GM12878 (cell line): ENCODE data around the gene FRZB. TPM values are rescaled to one million over a fixed set of nuclear protein-coding genes. Genes with fewer than 3 reads are reported as not detected.

Experiments used
- ATAC-seq: fragments of 200-7000 bp; cut with Tn5 transposase; 3 replicates; pipeline ENCODE4 v1.9.1; 2020; ENCODE audit warnings: mild to moderate bottlenecking, moderate library complexity
- BruUV-seq: library from RNA; stranded (reverse); fragments of 400-500 nt; replicated peaks from 2 replicates; lab custom pipeline; 2021; lab: Mats Ljungman, UMichigan
- CTCF ChIA-PET: fragments of 300-600 bp; sonication (Branson Sonifier 250); formaldehyde crosslinking; extraction: SDS; loops from one replicate; lab custom pipeline; 2021; ENCODE audit warnings: inconsistent platforms; lab: Yijun Ruan, JAX
- POLR2A ChIA-PET: fragments of 350-600 bp; formaldehyde crosslinking; extraction: SDS; loops from one replicate; lab custom pipeline; 2021; ENCODE audit warnings: inconsistent platforms; lab: Charles Lee
- RAD21 ChIA-PET: fragments of 300-600 bp; sonication (Branson Sonifier 250); formaldehyde crosslinking; loops from one replicate; lab custom pipeline; 2023; ENCODE audit warnings: antibody characterized with exemption; ENCODE audit not compliant: unreplicated experiment; lab: Charles Lee
- SMC1A ChIA-PET: fragments of 300-600 bp; sonication (Branson Sonifier 250); formaldehyde crosslinking; loops from one replicate; lab custom pipeline; 2023; ENCODE audit not compliant: unreplicated experiment, uncharacterized antibody; lab: Charles Lee
- DNase-seq: peaks from one replicate; pipeline ENCODE4 v3.0.0-alpha.2; 2011; ENCODE audit warnings: low read depth, low spot score
- FAIRE-seq: peaks from 3 replicates; lab custom pipeline; 2011; peaks lifted over from hg19 to GRCh38; lab: Jason Lieb, UNC
- H2AFZ ChIP-seq: 2 replicates; pipeline ENCODE4 v1.6.0; 2011; ENCODE audit warnings: low read depth, low read length, control low read depth; ENCODE audit not compliant: control insufficient read depth
- H3K27ac ChIP-seq: 2 replicates; pipeline ENCODE4 v1.5.1; 2011; ENCODE audit warnings: control low read depth; ENCODE audit not compliant: control insufficient read depth, insufficient read depth
- H3K27me3 ChIP-seq, 2 experiments: replicated peaks in 1 of 2; 2 replicates each; pipeline versions ENCODE4 v1.6.0 to v1.6.1; 2011; ENCODE audit warnings: low read length in 1 of 2; ENCODE audit not compliant: control insufficient read depth in 2 of 2, insufficient read depth in 2 of 2
- H3K36me3 ChIP-seq, 2 experiments: 2 replicates each; pipeline ENCODE4 v1.5.1; 2011; ENCODE audit warnings: low read length in 1 of 2; ENCODE audit not compliant: control insufficient read depth in 2 of 2, insufficient read depth in 2 of 2
- H3K4me1 ChIP-seq: 2 replicates; pipeline ENCODE4 v1.6.1; 2011; ENCODE audit warnings: mild to moderate bottlenecking, low read length, moderate library complexity, mixed read lengths; ENCODE audit not compliant: control insufficient read depth, insufficient read depth
- H3K4me2 ChIP-seq: 2 replicates; pipeline ENCODE4 v1.6.0; 2011; ENCODE audit warnings: control low read depth; ENCODE audit not compliant: control insufficient read depth, insufficient read depth
- H3K4me3 ChIP-seq: fragments of 200-600 bp; sonication (generic); 2 replicates; pipeline ENCODE4 v1.5.1; 2016
- H3K79me2 ChIP-seq: 2 replicates; pipeline ENCODE4 v1.6.0; 2011; ENCODE audit warnings: low read length; ENCODE audit not compliant: control insufficient read depth, insufficient read depth
- H3K9ac ChIP-seq: 2 replicates; pipeline ENCODE4 v1.8.0; 2011; ENCODE audit warnings: low read length, control low read depth, mixed read lengths; ENCODE audit not compliant: control insufficient read depth, insufficient read depth
- H3K9me3 ChIP-seq: replicated peaks from 3 replicates; pipeline ENCODE4 v1.5.1; 2011; ENCODE audit warnings: mild to moderate bottlenecking, low read length; ENCODE audit not compliant: control insufficient read depth, insufficient read depth
- H4K20me1 ChIP-seq: 2 replicates; pipeline ENCODE4 v1.6.0; 2011; ENCODE audit not compliant: control insufficient read depth, insufficient read depth
- CUX1 ChIP-seq: IDR thresholded peaks from 2 replicates; pipeline ENCODE4 v1.6.1; 2012; ENCODE audit warnings: improper control_type of control experiment, low read depth, low read length; ENCODE audit not compliant: insufficient replicate concordance
- DPF2 ChIP-seq: fragments of 450-650 bp; IDR thresholded peaks from 2 replicates; pipeline ENCODE4 v1.6.1; 2017; ENCODE audit warnings: mild to moderate bottlenecking
- EP300 ChIP-seq, 2 experiments: fragments of 150-350 bp in 1 of 2; IDR thresholded peaks; 2 replicates each; pipeline ENCODE4 v1.6.1; 2011 to 2012; ENCODE audit warnings: low read depth in 2 of 2, low read length in 2 of 2, borderline replicate concordance in 1 of 2, improper control_type of control experiment in 1 of 2, inconsistent platforms in 1 of 2; ENCODE audit not compliant: control insufficient read depth in 1 of 2
- HSF1 ChIP-seq: fragments of 150-350 bp; IDR thresholded peaks from 2 replicates; pipeline ENCODE4 v1.6.1; 2014; ENCODE audit warnings: mild to moderate bottlenecking, low read depth, low read length
- IKZF2 ChIP-seq, 2 experiments: fragments of 450-650 bp; IDR thresholded peaks; 2 replicates each; pipeline ENCODE4 v1.6.1; 2017; ENCODE audit warnings: mild to moderate bottlenecking in 2 of 2, moderate library complexity in 2 of 2
- POU2F2 ChIP-seq: IDR thresholded peaks from 3 replicates; pipeline ENCODE4 v1.6.1; 2011; ENCODE audit warnings: low read depth, mild to moderate bottlenecking, low read length, borderline replicate concordance
- SRF ChIP-seq, 2 experiments: IDR thresholded peaks; 2 replicates each; pipeline ENCODE4 v1.6.1; 2011; ENCODE audit warnings: low read depth in 2 of 2, low read length in 2 of 2, mild to moderate bottlenecking in 1 of 2, moderate library complexity in 1 of 2
- SUPT20H ChIP-seq: IDR thresholded peaks from 2 replicates; pipeline ENCODE4 v1.6.1; 2011; ENCODE audit warnings: low read depth, mild to moderate bottlenecking, low read length, moderate library complexity, borderline replicate concordance; ENCODE audit not compliant: control insufficient read depth
- TARDBP ChIP-seq: IDR thresholded peaks from 2 replicates; pipeline ENCODE4 v1.6.1; 2016; ENCODE audit warnings: borderline replicate concordance
- WGBS: methylation state at CpG from one replicate; pipeline ENCODE4 v1.1.6; 2016; ENCODE audit warnings: low lambda C conversion rate; ENCODE audit not compliant: insufficient replicate concordance, insufficient coverage; ENCODE audit errors: missing lambda C conversion rate; 5-methylcytosine and 5-hydroxymethylcytosine counted together
- in situ Hi-C: fragments of 300-500 bp; cut with MboI; formaldehyde crosslinking; loops from 9 replicates; pipeline ENCODE4 v1.14.3; 2018; ENCODE audit warnings: mixed read lengths
- intact Hi-C: fragments of 100-400 bp; cut with micrococcal nuclease; formaldehyde crosslinking; loops from one replicate; pipeline ENCODE4 v1.14.2; 2022; ENCODE audit not compliant: unreplicated experiment
- polyA plus RNA-seq, 11 experiments: library from polyadenylated mRNA; depleted of rRNA in 4 of 11; unstranded in 6 of 11; stranded (reverse) in 5 of 11; fragments of >200 nt; fragmentation: Nextera tagmentation in 4 of 11; fragmentation: Illumina TruSeq in 1 of 11; extraction: Ambion mirVana in 4 of 11; extraction: Trizol in 1 of 11; gene quantifications; 1 replicate in 1 of 11; 2 replicates in 10 of 11; pipeline versions ENCODE4 v1.2.1 to v1.2.3, GENCODE V29; 2011 to 2016; ENCODE audit warnings: inconsistent platforms in 2 of 11, missing spikeins in 2 of 11, low read depth in 1 of 11
- total RNA-seq, 4 experiments: library from RNA; depleted of rRNA in 3 of 4; stranded (reverse); fragments of >200 nt in 3 of 4; fragmentation: Illumina TruSeq in 1 of 4; extraction: Trizol in 1 of 4; gene quantifications; 2 replicates each; pipeline versions ENCODE4 v1.2.1 to v1.2.3, GENCODE V29; 2013 to 2021

FRZB gene
- total and polyA plus RNA-seq, 10 of the 15 experiments (the other 5 are each of a cell fraction or from before 2014, with no cell fraction given): 0.03 TPM; not detected in 9

DNA sequence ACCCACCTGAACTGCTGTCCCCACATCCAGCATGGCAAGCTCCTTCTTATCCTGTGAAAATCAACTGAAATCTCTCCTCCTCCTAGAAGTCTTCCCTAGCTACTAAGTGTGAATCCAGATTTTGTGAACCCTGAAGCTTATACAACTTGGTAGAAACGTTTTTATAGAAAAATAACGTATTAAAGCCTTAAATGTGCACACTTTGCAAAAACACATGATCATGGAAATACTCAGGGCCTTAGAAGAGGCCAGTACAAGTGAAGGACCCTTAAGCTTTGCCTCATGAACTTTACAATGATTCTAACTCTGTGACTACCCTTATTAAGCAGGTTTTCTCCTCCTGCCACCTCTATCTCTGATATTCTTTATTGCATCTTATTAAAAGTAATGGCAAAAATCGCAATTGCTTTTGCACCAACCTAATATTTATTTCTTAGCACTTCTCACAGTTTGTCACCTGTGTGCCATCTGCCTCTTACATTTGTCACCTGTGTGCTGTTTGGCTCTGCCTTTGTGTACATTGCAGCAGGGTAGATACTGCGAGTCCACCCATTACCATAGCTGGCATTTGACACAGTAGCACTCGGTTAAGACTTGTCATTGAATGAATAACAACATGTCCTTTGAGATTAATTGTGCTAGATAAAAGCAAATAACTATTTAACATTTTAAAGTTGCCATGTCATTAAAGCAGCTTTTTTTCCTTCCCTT lies 42.2 kb downstream of the FRZB start:
- no peak overlapping the region for H3K4me2 ChIP-seq
- 17% methylated on average over 5 of the region's 5 CpGs for WGBS
- FAIRE-seq: no peak
- no peak for DNase-seq
- CTCF ChIA-PET: interaction anchor here (0.6 to 1.3 kb wide), 2 partner anchors 156 to 279 kb away, joined by 3 to 4 read pairs; no protein-coding TSS in a partner anchor
- no peaks in the 10 kb centered on the region for H3K36me3 ChIP-seq
- no peak overlapping the region for H3K27ac ChIP-seq
- RAD21 ChIA-PET: no interaction called here
- no peak overlapping the region for H2AFZ ChIP-seq
- SMC1A ChIA-PET: no interaction called here
- no peaks in the 10 kb centered on the region for H3K4me1 ChIP-seq
- H3K9me3 ChIP-seq: no peaks in the 10 kb centered on the region
- no peak overlapping the region for H3K4me3 ChIP-seq
- 0 out of 4 replicates have a peak, but pooled peaks cover 0 to 2% of the 10 kb centered on the region in 2 experiments for H3K27me3 ChIP-seq
- no peaks in the 10 kb centered on the region for H4K20me1 ChIP-seq
- POLR2A ChIA-PET: no interaction called here
- BruUV-seq: no TSS peak
- no peak for ATAC-seq
- intact Hi-C loops (no loop called here), in situ Hi-C loops (no loop called here)
- no peak overlapping the region for H3K9ac ChIP-seq
- no peaks in the 10 kb centered on the region for H3K79me2 ChIP-seq
- TF ChIP-seq SRF (IDR thresholded peaks at IDR 0.05; ENCODE audit: low read depth in 2 of 2, low read length in 2 of 2) (no peak), IKZF2 (IDR thresholded peaks at IDR 0.05) (no peak), TARDBP (no peak), DPF2 (no peak)

DNA sequence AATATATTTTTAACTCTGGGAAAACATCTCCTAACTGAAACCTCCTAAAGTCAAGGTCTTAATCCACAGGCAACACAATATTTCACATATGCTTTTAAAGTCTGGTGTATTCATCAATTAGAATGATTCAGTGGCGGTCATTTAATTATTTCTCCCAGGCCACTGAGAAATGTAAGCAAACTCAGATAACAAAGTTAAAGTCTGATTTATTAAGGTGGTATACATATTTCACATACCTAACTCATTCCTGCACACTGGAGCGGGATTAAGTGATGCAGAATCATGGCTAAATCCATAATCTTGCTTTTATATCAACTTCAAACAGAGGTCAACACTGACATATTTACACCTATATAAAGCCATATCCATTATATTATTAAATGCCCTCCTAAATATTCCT lies 43.7 kb downstream of the FRZB start:
- no peak overlapping the region for H3K4me2 ChIP-seq
- no peak for FAIRE-seq
- no TSS peak for BruUV-seq
- TF ChIP-seq HSF1 (no peak), POU2F2 (no peak), SUPT20H (no peak), CUX1 (no peak), EP300 (IDR thresholded peaks at IDR 0.05; ENCODE audit: borderline replicate concordance in 1 of 2, control insufficient read depth in 1 of 2, low read depth in 2 of 2, low read length in 2 of 2) (no peak)

More for the DNA sequence above, 43.7 kb downstream of the FRZB start:
- Histone ChIP-seq H3K36me3 (no peaks in the 10 kb centered on the region), H3K27ac (no peak overlapping the region), H3K27me3 (no peaks in the 10 kb centered on the region), H3K79me2 (no peaks in the 10 kb centered on the region), H4K20me1 (no peaks in the 10 kb centered on the region), H3K4me3 (no peak overlapping the region), H3K9me3 (no peaks in the 10 kb centered on the region), H2AFZ (no peak overlapping the region), H3K9ac (no peak overlapping the region), H3K4me1 (no peaks in the 10 kb centered on the region)
- ChIA-PET CTCF (interaction anchor here (1.0 kb wide), 1 partner anchor 157 kb away, joined by 3 read pairs; no protein-coding TSS in a partner anchor), RAD21 (no interaction called here), POLR2A (no interaction called here), SMC1A (no interaction called here)
- ATAC-seq (no peak), DNase-seq (no peak)
- in situ Hi-C loops (no loop called here), intact Hi-C loops (no loop called here)
- WGBS: 18% methylated on average over 2 of the region's 2 CpGs
